Measurements from ENCODE around the gene RPS2.

GRCh38 chr16:1918351-1919326, 46.0 kb downstream of the RPS2 start, which contains the start of gene HS3ST6:
- TF ChIP-seq, protein P1, sequence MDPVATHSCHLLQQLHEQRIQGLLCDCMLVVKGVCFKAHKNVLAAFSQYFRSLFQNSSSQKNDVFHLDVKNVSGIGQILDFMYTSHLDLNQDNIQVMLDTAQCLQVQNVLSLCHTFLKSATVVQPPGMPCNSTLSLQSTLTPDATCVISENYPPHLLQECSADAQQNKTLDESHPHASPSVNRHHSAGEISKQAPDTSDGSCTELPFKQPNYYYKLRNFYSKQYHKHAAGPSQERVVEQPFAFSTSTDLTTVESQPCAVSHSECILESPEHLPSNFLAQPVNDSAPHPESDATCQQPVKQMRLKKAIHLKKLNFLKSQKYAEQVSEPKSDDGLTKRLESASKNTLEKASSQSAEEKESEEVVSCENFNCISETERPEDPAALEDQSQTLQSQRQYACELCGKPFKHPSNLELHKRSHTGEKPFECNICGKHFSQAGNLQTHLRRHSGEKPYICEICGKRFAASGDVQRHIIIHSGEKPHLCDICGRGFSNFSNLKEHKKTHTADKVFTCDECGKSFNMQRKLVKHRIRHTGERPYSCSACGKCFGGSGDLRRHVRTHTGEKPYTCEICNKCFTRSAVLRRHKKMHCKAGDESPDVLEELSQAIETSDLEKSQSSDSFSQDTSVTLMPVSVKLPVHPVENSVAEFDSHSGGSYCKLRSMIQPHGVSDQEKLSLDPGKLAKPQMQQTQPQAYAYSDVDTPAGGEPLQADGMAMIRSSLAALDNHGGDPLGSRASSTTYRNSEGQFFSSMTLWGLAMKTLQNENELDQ (tag by site-specific recombination; IDR thresholded peaks at IDR 0.05; ENCODE audit: low read depth), result no peak
- no peak for TF ChIP-seq CTCF (tag by site-specific recombination; IDR thresholded peaks at IDR 0.05)
- no peak for TF ChIP-seq ZNF704 (tag by site-specific recombination; IDR thresholded peaks at IDR 0.05)
- TF ChIP-seq TSHZ1 (tag by site-specific recombination; IDR thresholded peaks at IDR 0.05; ENCODE audit: borderline replicate concordance), result no peak
- no peak for TF ChIP-seq GLI4 (tag by site-specific recombination; IDR thresholded peaks at IDR 0.05)
- TF ChIP-seq SP3 (tag by site-specific recombination; IDR thresholded peaks at IDR 0.05), result no peak
